K562 (cell line): ENCODE data around the gene BCL10. TPM values are rescaled to one million over a fixed set of nuclear protein-coding genes. Genes with fewer than 3 reads are reported as not detected.

Experiments used
- ATF2 ChIP-seq: sonication (generic); formaldehyde crosslinking; IDR thresholded peaks from 2 replicates; pipeline ENCODE4 v1.8.1; 2022; ENCODE audit warnings: missing genetic modification reagents
- CC2D1A ChIP-seq: fragments of 450-650 bp; IDR thresholded peaks from 2 replicates; pipeline ENCODE4 v1.6.1; 2017; ENCODE audit warnings: mild to moderate bottlenecking
- CHAMP1 ChIP-seq: fragments of 450-650 bp; IDR thresholded peaks from 2 replicates; pipeline ENCODE4 v1.6.1; 2016; ENCODE audit warnings: mild to moderate bottlenecking
- CREM ChIP-seq: IDR thresholded peaks from 2 replicates; pipeline ENCODE4 v1.6.1; 2014; ENCODE audit warnings: antibody characterized with exemption, low read depth
- JUND ChIP-seq, 2 experiments: IDR thresholded peaks; 2 replicates in 1 of 2; 3 replicates in 1 of 2; pipeline ENCODE4 v1.6.1; 2011; ENCODE audit warnings: borderline replicate concordance in 2 of 2, low read depth in 2 of 2, low read length in 2 of 2, improper control_type of control experiment in 1 of 2, missing biosample characterization in 1 of 2, missing genetic modification characterization in 1 of 2, missing genetic modification reagents in 1 of 2
- MAZ ChIP-seq, 2 experiments: fragments of 450-650 bp in 1 of 2; sonication (generic) in 1 of 2; formaldehyde crosslinking; IDR thresholded peaks in 1 of 2; conservative IDR thresholded peaks in 1 of 2; 2 replicates each; pipeline versions ENCODE4 v1.4.0 to v1.5.0; 2020; ENCODE audit warnings: mild to moderate bottlenecking in 1 of 2, missing genetic modification reagents in 1 of 2
- PKNOX1 ChIP-seq: fragments of 450-650 bp; IDR thresholded peaks from 2 replicates; pipeline ENCODE4 v1.6.1; 2016
- PTBP1 ChIP-seq: fragments of 200-400 bp; formaldehyde crosslinking; IDR thresholded peaks from 2 replicates; pipeline ENCODE4 v1.6.1; 2017; ENCODE audit warnings: low read depth, low read length
- RBM14 ChIP-seq: fragments of 200-400 bp; formaldehyde crosslinking; IDR thresholded peaks from 2 replicates; pipeline ENCODE4 v1.6.1; 2018; ENCODE audit warnings: low read depth, mild to moderate bottlenecking, low read length, moderate library complexity, borderline replicate concordance; ENCODE audit not compliant: insufficient read depth
- STAT5B ChIP-seq: fragments of 250-450 bp; sonication (Bioruptor Pico); IDR thresholded peaks from 2 replicates; pipeline ENCODE4 v1.8.0; 2021; ENCODE audit warnings: mild to moderate bottlenecking, inconsistent platforms
- THAP7 ChIP-seq: fragments of 250-450 bp; sonication (Bioruptor Pico); IDR thresholded peaks from 2 replicates; pipeline ENCODE4 v1.5.0; 2021
- USF2 ChIP-seq: sonication (generic); formaldehyde crosslinking; IDR thresholded peaks from 2 replicates; pipeline ENCODE4 v1.5.0; 2020; ENCODE audit warnings: missing genetic modification reagents
- ZNF184 ChIP-seq: sonication (generic); formaldehyde crosslinking; IDR thresholded peaks from 2 replicates; pipeline ENCODE4 v1.5.0; 2020; ENCODE audit warnings: missing genetic modification reagents
- ZNF324 ChIP-seq: fragments of 250-450 bp; sonication (Bioruptor Pico); IDR thresholded peaks from 2 replicates; pipeline ENCODE4 v1.4.0; 2020; ENCODE audit warnings: mild to moderate bottlenecking
- ZNF354B ChIP-seq: fragments of 250-450 bp; sonication (Bioruptor Pico); IDR thresholded peaks from 2 replicates; pipeline ENCODE4 v1.4.0; 2020
- ZNF764 ChIP-seq: fragments of 250-450 bp; sonication (Bioruptor Pico); IDR thresholded peaks from 2 replicates; pipeline ENCODE4 v1.4.0; 2020; ENCODE audit warnings: low read depth, mild to moderate bottlenecking, moderate library complexity
- polyA plus RNA-seq, 8 experiments: library from polyadenylated mRNA; depleted of rRNA in 4 of 8; stranded (reverse) in 5 of 8; unstranded in 3 of 8; fragments of >200 nt; fragmentation: Nextera tagmentation in 2 of 8; fragmentation: Illumina TruSeq in 1 of 8; extraction: Ambion mirVana in 2 of 8; extraction: Trizol in 1 of 8; gene quantifications; 2 replicates each; pipeline versions ENCODE4 v1.2.1 to v1.2.3, GENCODE V29; 2011 to 2014; ENCODE audit warnings: inconsistent platforms in 1 of 8, missing spikeins in 1 of 8
- total RNA-seq, 7 experiments: library from RNA; depleted of rRNA in 6 of 7; stranded (reverse); fragments of >200 nt in 6 of 7; fragmentation: Illumina TruSeq in 2 of 7; extraction: Trizol in 2 of 7; gene quantifications; 2 replicates each; pipeline versions ENCODE4 v1.2.1 to v1.2.3, GENCODE V29; 2011 to 2021; ENCODE audit warnings: low replicate concordance in 1 of 7
- TF ChIP-seq, protein P1 (sequence below): fragments of 250-450 bp; sonication (Bioruptor Pico); IDR thresholded peaks from 2 replicates; pipeline ENCODE4 v1.4.0; 2020; ENCODE audit warnings: mild to moderate bottlenecking, moderate library complexity

Gene BCL10
- total and polyA plus RNA-seq, 9 of the 15 experiments (the other 6 are each of a cell fraction or from before 2014, with no cell fraction given) = 8.0 to 19.4 (median 12.3) TPM

- TF ChIP-seq, protein P1, sequence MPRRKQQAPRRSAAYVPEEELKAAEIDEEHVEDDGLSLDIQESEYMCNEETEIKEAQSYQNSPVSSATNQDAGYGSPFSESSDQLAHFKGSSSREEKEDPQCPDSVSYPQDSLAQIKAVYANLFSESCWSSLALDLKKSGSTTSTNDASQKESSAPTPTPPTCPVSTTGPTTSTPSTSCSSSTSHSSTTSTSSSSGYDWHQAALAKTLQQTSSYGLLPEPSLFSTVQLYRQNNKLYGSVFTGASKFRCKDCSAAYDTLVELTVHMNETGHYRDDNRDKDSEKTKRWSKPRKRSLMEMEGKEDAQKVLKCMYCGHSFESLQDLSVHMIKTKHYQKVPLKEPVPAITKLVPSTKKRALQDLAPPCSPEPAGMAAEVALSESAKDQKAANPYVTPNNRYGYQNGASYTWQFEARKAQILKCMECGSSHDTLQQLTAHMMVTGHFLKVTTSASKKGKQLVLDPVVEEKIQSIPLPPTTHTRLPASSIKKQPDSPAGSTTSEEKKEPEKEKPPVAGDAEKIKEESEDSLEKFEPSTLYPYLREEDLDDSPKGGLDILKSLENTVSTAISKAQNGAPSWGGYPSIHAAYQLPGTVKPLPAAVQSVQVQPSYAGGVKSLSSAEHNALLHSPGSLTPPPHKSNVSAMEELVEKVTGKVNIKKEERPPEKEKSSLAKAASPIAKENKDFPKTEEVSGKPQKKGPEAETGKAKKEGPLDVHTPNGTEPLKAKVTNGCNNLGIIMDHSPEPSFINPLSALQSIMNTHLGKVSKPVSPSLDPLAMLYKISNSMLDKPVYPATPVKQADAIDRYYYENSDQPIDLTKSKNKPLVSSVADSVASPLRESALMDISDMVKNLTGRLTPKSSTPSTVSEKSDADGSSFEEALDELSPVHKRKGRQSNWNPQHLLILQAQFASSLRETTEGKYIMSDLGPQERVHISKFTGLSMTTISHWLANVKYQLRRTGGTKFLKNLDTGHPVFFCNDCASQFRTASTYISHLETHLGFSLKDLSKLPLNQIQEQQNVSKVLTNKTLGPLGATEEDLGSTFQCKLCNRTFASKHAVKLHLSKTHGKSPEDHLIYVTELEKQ (CRISPR knock-in tag) = no peak
- TF ChIP-seq ZNF184 (CRISPR knock-in tag) (no peak), USF2 (no peak), CREM (no peak), PKNOX1 (peak; percentile 58), CHAMP1 (no peak), JUND (IDR thresholded peaks at IDR 0.05; ENCODE audit: borderline replicate concordance, low read depth, low read length) (no peak), JUND (tag; IDR thresholded peaks at IDR 0.05; ENCODE audit: borderline replicate concordance, low read depth, low read length) (peak; percentile 31; the same call in 1 of the 3 replicates), ZNF354B (CRISPR knock-in tag) (no peak), ATF2 (CRISPR knock-in tag) (no peak), PTBP1 (no peak), MAZ (CRISPR knock-in tag; conservative IDR thresholded peaks at IDR 0.05 in 1 of 2, IDR thresholded peaks at IDR 0.05 in 1 of 2) (no peak), THAP7 (CRISPR knock-in tag) (no peak), STAT5B (CRISPR knock-in tag) (no peak), ZNF764 (CRISPR knock-in tag) (no peak), CC2D1A (no peak), RBM14 (no peak), ZNF324 (CRISPR knock-in tag) (no peak)
These were observed 32.0 kb downstream of the BCL10 start (continued) for GRCh38 chr1:85244271-85245061.
